ENCODE data around the gene ARL5C.

Gene ARL5C

GRCh38 chr17:39165841-39166349 lies at the start of gene ARL5C:
Gene ARL5C, minus strand, starts transcription at chr17:39166161. Its CDS starts 401 bp downstream, at chr17:39165760.
- no peak for DNase-seq

- no peak for DNase-seq
Observed at GRCh38 chr17:39213852-39214251, 47.9 kb upstream of the ARL5C start.

GRCh38 chr17:39212841-39213480 lies 47.0 kb upstream of the ARL5C start:
- no peak for DNase-seq

GRCh38 chr17:39212195-39212810 lies 46.3 kb upstream of the ARL5C start:
- DNase-seq, result no peak

- no peak for DNase-seq
Observed at GRCh38 chr17:39210093-39210434, 44.1 kb upstream of the ARL5C start.

GRCh38 chr17:39209317-39210092 lies 43.5 kb upstream of the ARL5C start:
- no peak for DNase-seq

GRCh38 chr17:39208893-39209292 lies 42.9 kb upstream of the ARL5C start:
- no peak for DNase-seq

GRCh38 chr17:39208136-39208535 lies 42.2 kb upstream of the ARL5C start:
- no peak for DNase-seq

- no peak for DNase-seq
Observed at GRCh38 chr17:39205112-39205526, 39.2 kb upstream of the ARL5C start.

GRCh38 chr17:39204245-39204644 lies 38.3 kb upstream of the ARL5C start:
- DNase-seq, result no peak

- DNase-seq, result no peak
Observed at GRCh38 chr17:39200957-39201510, 35.1 kb upstream of the ARL5C start.

- DNase-seq, result peak; percentile 83
Observed at GRCh38 chr17:39200070-39200879, 34.3 kb upstream of the ARL5C start, which contains the start of gene RPL19. Gene RPL19, plus strand, starts transcription at chr17:39200283. Its CDS starts 62 bp downstream, at chr17:39200345.

- peak; percentile 93 for DNase-seq
Observed at GRCh38 chr17:39199820-39200069, 33.8 kb upstream of the ARL5C start.

GRCh38 chr17:39198186-39198566 lies 32.2 kb upstream of the ARL5C start:
- no peak for DNase-seq

GRCh38 chr17:39197380-39198185 lies 31.6 kb upstream of the ARL5C start, which contains the start of gene CACNB1:
Gene CACNB1, minus strand, starts transcription at chr17:39197669. Its CDS starts 174 bp downstream, at chr17:39197495.
- peak; percentile 85 for DNase-seq

GRCh38 chr17:39196808-39197291 lies 30.9 kb upstream of the ARL5C start:
- DNase-seq, result peak; percentile 59

- no peak for DNase-seq
Observed at GRCh38 chr17:39196241-39196807, 30.4 kb upstream of the ARL5C start.

GRCh38 chr17:39195568-39196160 lies 29.7 kb upstream of the ARL5C start:
- DNase-seq, result no peak

- no peak for DNase-seq
Observed at GRCh38 chr17:39194985-39195524, 29.1 kb upstream of the ARL5C start.
